ENCODE results near the gene SMIM14.

GRCh38 chr4:39627413-39627812 is 11.3 kb downstream of the SMIM14 start:
- no peak for TF ChIP-seq RAD21 (IDR thresholded peaks at IDR 0.05; ENCODE audit: low read depth)
- TF ChIP-seq CEBPB (IDR thresholded peaks at IDR 0.05), result no peak
- TF ChIP-seq REST (IDR thresholded peaks at IDR 0.05; ENCODE audit: low read depth), result no peak
